Iris pigment epithelial cell (primary cell): Measurements from ENCODE around the gene ZNF629.

ENCODE experiments used
- DNase-seq: peaks from one replicate; pipeline ENCODE4 v3.0.0-alpha.2; 2011; ENCODE audit warnings: low read depth

ZNF629 gene

DNA sequence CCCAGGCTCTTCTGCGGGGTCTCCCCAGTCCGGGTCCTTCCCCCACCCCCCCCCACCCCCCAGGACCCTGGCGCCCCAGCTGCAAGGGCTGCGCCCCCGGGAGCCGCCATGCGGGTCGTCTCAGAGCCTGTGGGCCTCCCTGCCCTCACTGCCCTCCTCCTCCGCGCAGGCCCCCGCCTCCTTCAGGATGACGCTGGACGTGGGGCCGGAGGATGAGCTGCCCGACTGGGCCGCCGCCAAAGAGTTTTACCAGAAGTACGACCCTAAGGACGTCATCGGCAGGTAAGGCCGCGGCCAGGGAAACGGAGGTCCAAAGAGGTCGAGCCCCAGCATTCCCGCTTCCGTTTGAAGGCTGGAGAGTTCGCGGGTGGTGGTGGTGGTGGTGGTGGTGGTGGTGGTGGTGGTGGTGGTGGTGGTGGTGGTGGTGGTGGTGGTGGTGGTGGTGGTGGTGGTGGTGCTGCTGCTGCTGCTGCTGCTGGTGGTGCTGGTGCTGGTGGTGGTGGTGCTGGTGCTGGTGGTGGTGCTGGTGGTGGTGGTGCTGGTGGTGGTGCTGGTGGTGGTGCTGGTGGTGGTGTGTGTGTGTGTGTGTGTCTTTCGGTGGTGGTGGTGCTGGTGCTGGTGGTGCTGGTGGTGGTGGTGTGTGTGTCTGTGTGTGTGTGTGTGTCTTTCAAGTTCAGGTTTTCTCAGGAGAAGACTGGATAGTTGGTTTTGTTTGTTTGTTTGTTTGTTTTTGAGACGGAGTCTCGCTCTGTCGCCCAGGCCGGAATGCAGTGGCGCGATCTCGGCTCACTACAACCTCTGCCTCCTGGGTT lies 38.2 kb downstream of the ZNF629 start:
- DNase-seq, result peak; percentile 60

DNA sequence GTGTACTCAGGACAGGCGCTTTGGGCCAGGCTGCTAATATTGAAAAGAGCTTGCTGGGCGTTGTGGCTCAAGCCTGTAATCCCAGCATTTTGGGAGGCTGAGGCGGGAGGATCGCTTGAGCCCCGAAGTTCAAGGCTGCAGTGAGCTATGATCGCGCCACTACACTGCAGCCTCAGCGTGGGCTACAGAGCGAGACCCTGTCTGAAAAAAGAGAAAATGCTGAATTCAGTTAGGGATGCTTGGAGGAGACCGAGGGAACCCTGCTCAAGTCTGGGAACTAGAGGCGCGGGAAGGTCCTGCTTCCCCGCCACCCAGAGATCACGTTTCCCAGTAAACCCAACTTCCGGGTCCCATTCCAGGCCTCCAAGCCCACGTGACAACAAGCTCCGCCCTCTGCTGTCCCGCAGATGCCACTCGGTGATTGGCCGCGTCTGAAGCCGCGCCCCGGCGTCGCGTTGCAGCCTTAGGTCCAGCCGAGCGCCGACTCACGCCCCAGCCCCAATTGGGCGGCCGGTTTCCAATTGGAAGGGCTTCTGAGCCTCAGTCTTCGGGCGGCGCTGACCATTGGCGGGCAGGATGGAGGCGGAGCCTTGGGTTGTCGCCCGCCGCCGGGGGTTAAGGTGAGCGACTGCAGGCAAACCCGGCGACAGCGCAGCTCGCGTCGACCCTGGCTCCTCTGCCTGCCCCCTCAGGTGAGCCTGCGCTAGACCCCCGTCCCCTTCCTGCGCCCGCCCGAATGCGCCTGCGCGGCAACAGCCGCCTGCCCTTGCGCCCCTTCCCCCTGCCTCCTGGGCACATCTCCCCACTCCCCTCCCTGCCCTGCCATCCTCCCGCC lies 39.0 kb downstream of the ZNF629 start, which contains the start of gene PHKG2:
Gene PHKG2, plus strand, starts transcription at position 627 of the 835 bp plus-strand sequence. CDS start 396 bp downstream, outside the sequence.
- DNase-seq, result peak; percentile 99

DNA sequence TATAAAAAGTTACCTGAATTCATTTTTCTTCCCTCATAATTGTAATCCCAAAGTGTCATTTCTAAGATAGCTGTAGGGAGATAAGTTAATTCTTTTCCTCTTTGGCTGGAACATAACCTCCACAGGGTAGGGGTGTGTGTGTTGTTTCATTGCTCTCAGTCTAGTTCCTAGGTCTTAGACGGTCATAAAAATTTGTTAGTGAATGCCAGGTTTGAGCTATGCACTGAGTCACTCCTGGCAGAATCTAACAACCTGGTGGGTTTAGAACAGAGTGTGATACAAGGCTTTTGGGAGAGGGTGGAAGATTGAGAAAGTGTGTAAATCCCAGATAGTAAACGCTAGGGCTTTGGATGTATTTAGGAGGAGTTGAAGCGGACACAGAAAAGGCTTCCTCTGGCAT lies 39.7 kb downstream of the ZNF629 start:
- peak; percentile 53 for DNase-seq

DNA sequence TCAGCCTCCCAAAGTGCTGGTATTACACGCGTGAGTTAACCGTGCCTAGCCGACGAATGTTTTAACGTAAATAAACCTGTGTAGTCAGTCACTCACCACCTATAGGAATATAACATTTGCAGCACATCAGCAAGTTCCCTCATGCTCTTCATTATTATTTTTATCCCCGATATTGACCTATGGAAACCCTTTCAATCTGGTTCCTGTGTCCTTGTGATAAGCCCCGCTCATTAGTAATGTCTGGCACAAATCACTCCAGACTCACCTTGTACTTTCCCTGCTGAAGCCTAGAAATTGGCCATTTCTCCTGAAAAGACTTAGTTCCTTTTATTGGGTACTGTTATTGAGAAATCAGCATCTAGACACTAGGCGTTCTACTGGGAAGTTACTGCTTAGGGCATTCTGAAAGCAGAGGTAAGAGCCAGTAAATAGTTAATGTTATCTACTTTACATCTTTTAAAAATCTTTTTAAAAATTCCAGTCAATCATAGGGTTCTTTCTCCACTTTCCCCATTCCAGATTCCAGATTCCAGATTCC lies 40.3 kb downstream of the ZNF629 start:
- no peak for DNase-seq

DNA sequence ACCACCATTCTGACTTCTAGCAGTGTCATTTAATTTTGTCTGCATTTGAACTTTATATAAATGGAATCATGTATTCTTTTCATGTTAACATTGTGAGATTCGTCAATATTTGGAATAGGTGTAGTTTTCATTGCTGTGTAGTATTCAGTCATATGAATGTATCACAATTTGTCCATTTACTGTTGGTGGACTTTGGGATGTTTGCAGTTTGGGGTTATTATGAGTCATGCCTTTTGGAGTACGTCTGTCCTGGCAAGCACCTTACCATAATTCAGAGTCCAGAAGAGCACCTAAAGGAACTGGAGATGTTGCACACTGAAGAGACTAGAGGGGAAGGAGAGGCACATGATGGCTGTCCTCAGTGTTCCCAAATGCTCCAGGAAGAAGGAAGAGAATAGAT lies 41.9 kb downstream of the ZNF629 start:
- no peak for DNase-seq

DNA sequence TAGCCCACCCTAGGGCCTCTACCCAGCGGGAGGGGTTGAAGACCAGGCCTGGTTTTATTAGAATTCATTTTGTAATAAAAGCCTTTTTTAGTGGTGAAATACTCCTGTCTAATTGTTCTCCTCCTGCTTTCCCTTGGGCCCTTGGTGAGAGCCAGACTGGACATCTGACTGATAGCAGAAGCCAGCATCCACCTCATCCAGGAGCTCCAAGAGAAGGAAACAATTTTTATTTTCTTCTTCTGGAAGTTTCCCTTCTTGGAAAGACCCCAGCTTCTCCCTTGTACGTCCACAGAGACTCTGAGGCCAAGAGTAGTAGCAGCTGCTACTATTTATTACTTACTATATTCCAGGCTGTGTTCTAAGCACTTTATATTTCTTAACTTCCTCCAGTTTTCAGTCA lies 42.8 kb downstream of the ZNF629 start:
- DNase-seq, result no peak

DNA sequence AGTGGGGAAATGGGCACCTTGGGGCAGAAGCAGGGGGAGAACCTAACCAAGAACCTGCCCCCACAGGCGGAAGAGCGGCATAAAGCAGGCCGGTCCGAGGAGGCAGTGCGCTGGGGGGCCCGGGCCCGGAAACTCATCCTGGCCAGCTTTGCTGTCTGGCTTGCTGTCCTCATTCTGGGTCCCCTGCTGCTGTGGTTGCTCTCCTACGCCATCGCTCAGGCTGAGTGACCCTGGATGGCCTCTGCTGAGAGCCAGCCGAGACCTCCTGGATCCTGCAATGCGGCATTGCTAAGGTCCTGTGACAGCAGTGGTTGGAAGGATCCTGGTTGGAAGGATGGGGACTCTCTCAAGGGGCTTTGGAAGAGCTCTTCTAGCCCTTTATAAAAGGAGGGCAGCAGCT lies 43.3 kb downstream of the ZNF629 start:
- no peak for DNase-seq

DNA sequence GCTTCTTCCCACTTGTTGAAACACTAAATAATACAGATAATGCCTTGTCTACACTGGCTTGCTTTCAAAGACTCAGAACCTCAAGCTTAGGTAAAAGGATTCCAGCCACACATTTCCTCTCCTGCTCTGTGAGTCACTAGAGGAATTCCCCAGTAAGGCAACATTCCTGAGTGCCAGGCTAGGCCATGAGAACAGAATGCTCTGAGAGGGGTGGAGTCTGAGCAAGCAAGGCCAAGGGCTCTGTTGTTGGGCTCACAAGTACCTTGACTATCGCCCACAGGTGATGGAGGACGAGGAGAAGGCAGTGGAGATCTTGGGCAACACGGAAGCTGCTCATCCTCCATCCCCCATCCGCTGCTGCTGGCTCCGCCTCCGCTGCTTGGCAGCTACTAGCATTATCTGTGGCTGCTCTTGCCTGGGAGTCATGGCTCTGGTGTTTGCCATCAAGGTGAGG lies 45.5 kb downstream of the ZNF629 start:
- peak; percentile 93 for DNase-seq

DNA sequence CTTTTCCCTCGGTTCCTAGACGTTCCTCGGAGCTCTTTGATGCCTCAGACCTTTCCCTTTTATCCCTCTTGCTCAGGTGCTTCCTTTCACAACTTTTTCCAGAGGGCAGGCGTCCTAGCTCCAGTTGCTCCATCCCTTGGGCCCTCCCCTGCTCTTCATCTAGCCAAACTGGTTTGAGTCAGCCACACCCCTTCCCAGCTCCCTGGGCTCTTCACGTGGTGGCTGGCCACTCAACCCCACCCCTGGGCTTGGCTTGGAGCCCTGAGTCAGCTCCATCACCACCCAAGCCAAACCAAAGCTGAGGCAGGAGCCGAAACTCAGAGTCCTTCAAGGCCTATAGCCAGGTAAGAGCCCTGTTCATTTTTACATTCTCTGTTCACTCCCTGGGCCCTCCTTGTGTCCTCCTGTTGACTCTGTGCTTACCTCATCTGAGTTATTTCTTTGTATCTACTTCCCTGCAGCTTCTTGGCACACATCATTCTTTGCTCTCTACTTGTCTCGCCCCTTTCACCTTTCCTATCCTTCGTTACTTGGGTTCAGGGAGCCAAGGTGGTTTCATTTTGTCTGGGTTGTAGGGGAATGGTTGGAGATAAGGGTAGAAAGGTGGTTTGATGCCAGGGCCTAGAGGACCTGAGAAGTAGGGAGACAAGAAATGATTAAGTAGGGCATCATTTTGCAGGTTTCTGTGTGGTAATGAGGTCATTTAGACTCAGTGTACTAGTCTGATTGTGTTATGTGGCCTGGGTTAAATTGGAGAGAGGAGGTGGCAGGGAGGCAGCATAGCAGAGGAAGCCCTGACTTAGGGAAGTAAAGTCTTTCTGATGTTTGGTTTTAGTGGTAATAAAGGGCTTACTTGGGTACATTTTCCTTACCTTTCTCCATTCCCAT lies 46.4 kb downstream of the ZNF629 start:
- DNase-seq, result peak; percentile 84

DNA sequence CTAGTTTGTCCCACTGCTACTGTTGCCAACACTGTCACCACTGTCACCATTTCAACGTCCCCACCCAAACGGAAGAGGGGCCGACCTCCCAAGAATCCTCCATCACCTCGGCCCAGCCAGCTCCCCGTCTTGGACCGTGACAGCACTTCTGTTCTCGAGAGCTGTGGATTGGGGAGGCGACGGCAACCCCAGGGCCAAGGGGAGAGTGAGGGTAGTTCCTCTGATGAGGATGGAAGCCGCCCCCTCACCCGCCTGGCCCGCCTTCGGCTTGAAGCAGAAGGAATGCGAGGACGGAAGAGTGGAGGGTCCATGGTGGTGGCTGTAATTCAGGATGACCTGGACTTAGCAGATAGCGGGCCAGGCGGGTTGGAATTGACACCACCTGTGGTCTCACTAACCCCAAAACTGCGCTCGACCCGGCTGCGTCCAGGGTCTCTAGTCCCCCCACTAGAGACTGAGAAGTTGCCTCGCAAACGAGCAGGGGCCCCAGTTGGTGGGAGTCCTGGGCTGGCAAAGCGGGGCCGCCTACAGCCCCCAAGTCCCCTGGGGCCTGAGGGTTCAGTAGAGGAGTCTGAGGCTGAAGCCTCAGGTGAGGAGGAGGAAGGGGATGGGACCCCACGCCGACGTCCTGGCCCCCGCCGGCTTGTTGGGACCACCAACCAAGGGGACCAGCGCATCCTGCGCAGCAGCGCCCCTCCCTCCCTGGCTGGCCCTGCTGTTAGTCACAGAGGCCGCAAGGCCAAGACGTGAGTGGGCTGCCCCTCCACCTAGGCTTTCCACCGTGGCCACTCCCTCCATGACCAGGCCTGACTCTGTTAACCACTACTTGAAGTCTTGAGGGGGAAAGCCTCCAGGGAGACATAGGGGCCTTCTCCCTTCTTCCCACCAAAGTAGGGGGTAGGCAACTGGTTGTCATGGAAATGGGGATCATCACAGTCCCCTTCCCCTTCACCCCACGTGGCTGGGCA lies 47.7 kb downstream of the ZNF629 start:
- DNase-seq, result no peak

DNA sequence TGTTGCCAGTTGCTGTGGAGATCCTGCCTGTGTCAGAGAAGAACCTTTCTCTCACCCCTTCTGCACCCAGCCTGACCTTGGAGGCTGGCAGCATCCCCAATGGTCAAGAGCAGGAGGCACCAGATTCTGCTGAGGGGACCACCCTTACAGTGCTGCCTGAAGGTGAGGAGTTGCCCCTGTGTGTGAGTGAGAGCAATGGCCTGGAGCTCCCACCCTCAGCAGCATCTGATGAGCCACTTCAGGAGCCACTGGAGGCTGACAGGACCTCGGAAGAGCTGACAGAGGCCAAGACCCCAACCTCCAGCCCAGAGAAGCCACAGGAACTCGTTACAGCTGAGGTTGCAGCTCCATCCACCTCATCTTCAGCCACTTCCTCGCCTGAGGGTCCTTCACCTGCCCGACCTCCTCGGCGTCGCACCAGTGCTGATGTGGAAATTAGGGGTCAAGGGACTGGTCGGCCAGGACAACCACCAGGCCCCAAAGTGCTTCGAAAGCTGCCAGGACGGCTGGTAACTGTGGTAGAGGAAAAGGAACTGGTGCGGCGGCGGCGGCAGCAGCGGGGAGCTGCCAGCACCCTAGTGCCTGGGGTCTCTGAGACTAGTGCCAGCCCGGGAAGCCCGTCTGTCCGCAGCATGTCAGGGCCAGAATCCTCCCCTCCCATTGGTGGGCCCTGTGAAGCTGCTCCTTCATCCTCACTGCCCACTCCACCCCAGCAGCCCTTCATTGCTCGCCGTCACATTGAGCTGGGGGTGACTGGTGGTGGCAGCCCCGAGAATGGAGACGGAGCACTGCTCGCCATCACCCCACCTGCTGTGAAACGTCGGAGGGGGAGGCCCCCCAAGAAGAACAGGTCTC lies 49.0 kb downstream of the ZNF629 start:
- DNase-seq, result no peak

DNA sequence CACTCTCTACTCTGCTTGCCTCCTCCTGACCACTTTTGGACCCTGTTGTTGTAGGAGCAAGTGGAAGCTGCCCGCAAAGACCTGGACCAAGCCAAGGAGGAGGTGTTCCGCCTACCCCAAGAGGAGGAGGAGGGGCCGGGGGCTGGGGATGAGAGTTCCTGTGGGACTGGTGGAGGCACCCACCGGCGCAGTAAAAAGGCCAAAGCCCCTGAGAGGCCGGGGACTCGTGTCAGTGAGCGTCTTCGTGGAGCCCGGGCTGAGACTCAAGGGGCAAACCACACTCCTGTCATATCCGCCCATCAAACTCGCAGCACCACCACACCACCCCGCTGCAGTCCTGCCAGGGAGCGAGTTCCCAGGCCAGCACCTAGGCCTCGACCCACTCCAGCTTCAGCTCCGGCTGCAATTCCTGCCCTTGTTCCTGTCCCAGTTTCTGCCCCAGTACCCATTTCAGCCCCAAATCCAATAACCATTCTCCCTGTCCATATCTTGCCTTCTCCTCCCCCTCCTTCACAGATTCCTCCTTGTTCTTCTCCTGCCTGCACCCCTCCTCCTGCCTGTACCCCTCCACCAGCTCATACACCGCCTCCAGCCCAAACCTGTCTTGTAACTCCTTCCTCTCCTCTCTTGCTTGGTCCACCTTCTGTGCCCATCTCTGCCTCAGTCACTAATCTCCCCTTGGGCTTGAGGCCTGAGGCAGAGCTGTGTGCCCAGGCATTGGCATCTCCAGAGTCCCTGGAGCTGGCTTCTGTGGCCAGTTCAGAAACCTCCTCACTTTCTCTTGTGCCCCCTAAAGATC lies 49.8 kb downstream of the ZNF629 start:
- no peak for DNase-seq

DNA sequence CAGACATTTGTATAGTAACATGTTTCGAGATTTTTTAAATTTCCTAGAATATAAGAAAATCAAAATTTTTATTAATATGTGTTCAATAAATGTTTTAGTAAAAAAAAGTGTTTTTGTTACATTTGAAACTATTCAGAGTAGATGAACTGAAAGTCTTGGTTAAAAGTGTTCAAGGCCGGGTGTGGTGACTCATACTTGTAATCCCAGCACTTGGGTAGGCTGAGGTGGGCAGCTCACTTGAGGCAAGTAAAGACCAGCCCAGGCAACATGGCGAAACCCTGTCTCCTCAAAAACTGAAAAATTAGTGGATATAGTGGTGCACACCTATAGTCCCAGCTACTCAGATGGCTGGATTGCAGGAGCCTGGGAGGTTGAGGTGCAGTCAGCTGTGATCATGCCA lies 55.6 kb downstream of the ZNF629 start:
- peak; percentile 79 for DNase-seq

DNA sequence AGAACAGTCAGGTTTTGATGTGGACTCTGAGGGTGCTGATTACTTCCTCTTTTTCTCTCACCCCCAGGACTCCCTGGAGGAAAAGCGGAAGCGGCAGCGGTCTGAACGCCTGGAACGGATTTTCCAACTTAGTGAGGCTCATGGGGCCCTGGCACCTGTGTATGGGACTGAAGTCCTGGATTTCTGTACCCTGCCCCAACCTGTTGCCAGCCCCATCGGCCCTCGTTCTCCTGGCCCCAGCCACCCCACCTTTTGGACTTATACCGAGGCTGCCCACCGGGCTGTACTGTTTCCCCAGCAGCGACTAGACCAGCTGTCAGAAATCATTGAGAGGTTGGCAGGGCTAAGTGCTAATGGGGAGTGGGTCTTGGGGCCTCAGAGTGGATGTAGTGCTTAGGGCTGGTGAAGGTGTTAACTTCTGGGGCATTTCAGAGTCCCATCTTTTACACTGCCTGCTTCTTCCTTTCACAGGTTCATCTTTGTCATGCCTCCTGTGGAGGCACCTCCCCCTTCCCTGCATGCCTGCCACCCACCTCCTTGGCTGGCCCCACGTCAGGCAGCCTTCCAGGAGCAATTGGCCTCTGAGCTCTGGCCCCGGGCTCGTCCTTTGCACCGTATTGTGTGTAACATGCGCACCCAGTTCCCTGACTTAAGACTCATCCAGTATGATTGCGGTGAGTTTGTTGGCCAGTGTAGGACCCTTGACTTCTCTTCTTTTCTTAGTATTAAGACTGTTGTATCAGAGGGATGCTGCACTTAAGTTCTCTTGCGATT lies 57.9 kb downstream of the ZNF629 start:
- DNase-seq, result no peak
